OCI-LY1 (cell line): ENCODE data around the gene DMGDH.

Source experiments
- H2AFZ ChIP-seq: fragments of 200-600 bp; sonication (generic), shearing (Covaris generic); 2 replicates; pipeline ENCODE4 v1.6.0; 2014; ENCODE audit warnings: antibody characterized with exemption, mild to moderate bottlenecking, low read length
- H3F3A ChIP-seq: fragments of 200-600 bp; sonication (generic), shearing (Covaris generic); 2 replicates; pipeline ENCODE4 v1.6.0; 2014; ENCODE audit warnings: mild to moderate bottlenecking, antibody characterized with exemption, low read length, moderate library complexity; ENCODE audit not compliant: insufficient read depth
- H3K27ac ChIP-seq: fragments of 200-600 bp; sonication (generic); 2 replicates; pipeline ENCODE4 v1.5.1; 2014; ENCODE audit warnings: low read length, mixed run types, mild to moderate bottlenecking, low read depth; ENCODE audit not compliant: poor library complexity, severe bottlenecking
- H3K27me3 ChIP-seq: fragments of 200-600 bp; sonication (generic); 2 replicates; pipeline ENCODE4 v1.6.0; 2014; ENCODE audit warnings: antibody characterized with exemption, mild to moderate bottlenecking, low read length, moderate library complexity; ENCODE audit not compliant: insufficient read depth
- H3K36me3 ChIP-seq: fragments of 200-600 bp; sonication (generic); 2 replicates; pipeline ENCODE4 v1.6.1; 2014; ENCODE audit warnings: mild to moderate bottlenecking, antibody characterized with exemption, low read length, moderate library complexity, mixed read lengths; ENCODE audit not compliant: insufficient read depth
- H3K4me1 ChIP-seq: fragments of 200-600 bp; sonication (generic); 2 replicates; pipeline ENCODE4 v1.5.1; 2014; ENCODE audit warnings: mild to moderate bottlenecking, low read length, moderate library complexity; ENCODE audit not compliant: insufficient read depth, severe bottlenecking
- H3K4me2 ChIP-seq: fragments of 200-600 bp; sonication (generic), shearing (Covaris generic); 2 replicates; pipeline ENCODE4 v1.6.1; 2014; ENCODE audit warnings: low read length
- H3K4me3 ChIP-seq: fragments of 200-600 bp; sonication (generic); 2 replicates; pipeline ENCODE4 v1.5.1; 2014; ENCODE audit warnings: low read length, low read depth, mild to moderate bottlenecking, mixed read lengths; ENCODE audit not compliant: poor library complexity, severe bottlenecking
- H3K79me2 ChIP-seq: fragments of 200-600 bp; shearing (Covaris generic); 2 replicates; pipeline ENCODE4 v1.6.1; 2016; ENCODE audit warnings: mixed run types, low read length, mixed read lengths; ENCODE audit not compliant: insufficient read depth
- H3K9ac ChIP-seq: fragments of 200-600 bp; sonication (generic), shearing (Covaris generic); 2 replicates; pipeline ENCODE4 v1.6.1; 2014; ENCODE audit warnings: mild to moderate bottlenecking, low read length, mixed read lengths
- H3K9me2 ChIP-seq: fragments of 200-600 bp; sonication (generic), shearing (Covaris generic); 2 replicates; pipeline ENCODE4 v1.6.1; 2014; ENCODE audit warnings: low read depth, mild to moderate bottlenecking, low read length, mixed read lengths
- H3K9me3 ChIP-seq: fragments of 200-600 bp; shearing (Covaris generic); 2 replicates; pipeline ENCODE4 v1.6.1; 2014; ENCODE audit warnings: low read length, mixed read lengths
- H4K20me1 ChIP-seq: fragments of 200-600 bp; sonication (generic), shearing (Covaris generic); 2 replicates; pipeline ENCODE4 v1.6.0; 2016; ENCODE audit warnings: mild to moderate bottlenecking, low read length; ENCODE audit not compliant: insufficient read depth
- CTCF ChIP-seq: fragments of 200-600 bp; sonication (generic), shearing (Covaris generic); IDR thresholded peaks from 2 replicates; pipeline ENCODE4 v1.5.1; 2017; ENCODE audit warnings: mild to moderate bottlenecking, antibody characterized with exemption, low read length, moderate library complexity, mixed read lengths
- EZH2 ChIP-seq: fragments of 200-600 bp; sonication (generic), shearing (Covaris generic); IDR thresholded peaks from 2 replicates; pipeline ENCODE4 v1.8.0; 2017; ENCODE audit warnings: borderline replicate concordance, mixed run types, mild to moderate bottlenecking, antibody characterized with exemption, low read length, moderate library complexity, mixed read lengths

DMGDH gene

GRCh38 chr5:79077680-79078365 lies 8.3 kb upstream of the DMGDH start:
- TF ChIP-seq EZH2 (no peak), CTCF (no peak)
- no peaks in the 10 kb centered on the region for H3K9me2 ChIP-seq
- H3K27me3 ChIP-seq, result no peaks in the 10 kb centered on the region

GRCh38 chr5:79076819-79077218 lies 7.3 kb upstream of the DMGDH start:
- no peak overlapping the region for H2AFZ ChIP-seq
- H3K9me2 ChIP-seq, result no peaks in the 10 kb centered on the region
- H3K27me3 ChIP-seq, result no peaks in the 10 kb centered on the region
- TF ChIP-seq CTCF, result no peak
- no peak for TF ChIP-seq EZH2
- no peaks in the 10 kb centered on the region for H3F3A ChIP-seq
- no peak overlapping the region for H3K9ac ChIP-seq
- H3K27ac ChIP-seq, result no peak overlapping the region
- H3K4me3 ChIP-seq, result no peak overlapping the region
- no peaks in the 10 kb centered on the region for H3K4me1 ChIP-seq
- H4K20me1 ChIP-seq, result no peaks in the 10 kb centered on the region
- H3K4me2 ChIP-seq, result no peak overlapping the region
- H3K79me2 ChIP-seq, result no peaks in the 10 kb centered on the region
- H3K36me3 ChIP-seq, result no peaks in the 10 kb centered on the region
- H3K9me3 ChIP-seq, result no peaks in the 10 kb centered on the region

More at GRCh38 chr5:79077680-79078365, 8.3 kb upstream of the DMGDH start:
- Histone ChIP-seq H2AFZ (no peak overlapping the region), H3K9ac (no peak overlapping the region), H3K4me3 (no peak overlapping the region), H3K4me2 (no peak overlapping the region), H3K9me3 (no peaks in the 10 kb centered on the region), H3F3A (no peaks in the 10 kb centered on the region), H3K36me3 (no peaks in the 10 kb centered on the region), H3K27ac (no peak overlapping the region), H4K20me1 (no peaks in the 10 kb centered on the region), H3K79me2 (no peaks in the 10 kb centered on the region), H3K4me1 (no peaks in the 10 kb centered on the region)

- Histone ChIP-seq H3K27ac (no peak overlapping the region), H2AFZ (no peak overlapping the region), H3K9ac (no peak overlapping the region), H4K20me1 (no peaks in the 10 kb centered on the region), H3K27me3 (no peaks in the 10 kb centered on the region), H3K9me2 (no peaks in the 10 kb centered on the region), H3K4me3 (no peak overlapping the region), H3F3A (no peaks in the 10 kb centered on the region), H3K79me2 (no peaks in the 10 kb centered on the region), H3K4me2 (no peak overlapping the region), H3K9me3 (no peaks in the 10 kb centered on the region), H3K4me1 (no peaks in the 10 kb centered on the region), H3K36me3 (no peaks in the 10 kb centered on the region)
- no peak for TF ChIP-seq EZH2
Observed at GRCh38 chr5:79075646-79076426, 6.4 kb upstream of the DMGDH start.
